ENCODE results near the gene WT1.
A peak's percentile ranks its signal among the peaks of the same experiment; 100 is the strongest.
"Not testable (repeated sequence)": the region's sequence is repeated elsewhere in the genome, so short reads cannot be mapped to it uniquely, and the experiment has no call there.

Gene WT1

DNA sequence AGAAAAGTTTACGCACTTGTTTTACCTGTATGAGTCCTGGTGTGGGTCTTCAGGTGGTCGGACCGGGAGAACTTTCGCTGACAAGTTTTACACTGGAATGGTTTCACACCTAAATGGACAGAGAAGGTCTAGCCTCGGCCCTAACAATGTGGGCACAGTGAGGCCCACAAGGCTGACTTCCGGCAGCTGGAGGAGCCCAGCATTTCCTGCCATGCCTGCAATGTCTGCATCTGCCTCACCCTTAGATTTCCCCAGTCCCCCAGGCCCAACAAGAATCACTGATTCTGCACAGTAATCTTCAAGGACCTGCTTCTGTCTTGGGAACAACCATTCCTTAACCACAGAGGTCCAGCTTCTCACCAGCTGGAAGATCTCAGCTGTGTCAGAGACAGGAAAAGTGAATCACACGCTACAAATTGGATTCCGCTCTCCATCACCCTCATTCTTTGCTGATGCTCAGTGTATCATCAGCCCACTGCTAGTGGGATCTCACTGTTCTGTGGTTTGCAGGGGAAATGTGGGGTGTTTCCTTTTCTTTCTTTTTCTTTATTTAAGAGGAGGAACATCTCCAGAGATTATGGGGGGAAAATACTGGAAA, 43.3 kb downstream of the WT1 start:
- FAIRE-seq = no peak
- DNase-seq (ENCODE audit: extremely low spot score, insufficient read length, low read depth) = no peak

DNA sequence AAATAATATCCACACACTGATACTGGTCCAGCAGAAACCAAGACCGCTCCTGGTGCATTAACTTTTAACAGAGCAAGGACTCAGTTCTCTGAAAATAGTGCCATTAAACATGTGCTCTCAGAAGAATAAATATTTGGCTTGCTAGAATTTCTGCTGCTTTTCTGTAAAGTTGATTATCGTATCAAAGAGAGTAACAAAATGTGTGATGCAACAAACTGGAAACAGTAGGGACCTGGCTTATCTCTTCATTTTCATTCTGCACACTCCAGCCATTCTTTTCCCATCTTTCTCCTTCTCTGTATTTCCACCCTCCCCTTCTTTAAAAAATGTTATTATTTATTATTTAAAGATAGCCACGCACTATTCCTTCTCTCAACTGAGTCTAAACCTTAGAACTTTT, 43.9 kb downstream of the WT1 start:
- no peak for DNase-seq (ENCODE audit: extremely low spot score, insufficient read length, low read depth)
- FAIRE-seq = no peak

GRCh38 chr11:32390712-32391111, 44.6 kb downstream of the WT1 start:
- FAIRE-seq (no peak), DNase-seq (ENCODE audit: extremely low spot score, insufficient read length, low read depth) (no peak)

DNA sequence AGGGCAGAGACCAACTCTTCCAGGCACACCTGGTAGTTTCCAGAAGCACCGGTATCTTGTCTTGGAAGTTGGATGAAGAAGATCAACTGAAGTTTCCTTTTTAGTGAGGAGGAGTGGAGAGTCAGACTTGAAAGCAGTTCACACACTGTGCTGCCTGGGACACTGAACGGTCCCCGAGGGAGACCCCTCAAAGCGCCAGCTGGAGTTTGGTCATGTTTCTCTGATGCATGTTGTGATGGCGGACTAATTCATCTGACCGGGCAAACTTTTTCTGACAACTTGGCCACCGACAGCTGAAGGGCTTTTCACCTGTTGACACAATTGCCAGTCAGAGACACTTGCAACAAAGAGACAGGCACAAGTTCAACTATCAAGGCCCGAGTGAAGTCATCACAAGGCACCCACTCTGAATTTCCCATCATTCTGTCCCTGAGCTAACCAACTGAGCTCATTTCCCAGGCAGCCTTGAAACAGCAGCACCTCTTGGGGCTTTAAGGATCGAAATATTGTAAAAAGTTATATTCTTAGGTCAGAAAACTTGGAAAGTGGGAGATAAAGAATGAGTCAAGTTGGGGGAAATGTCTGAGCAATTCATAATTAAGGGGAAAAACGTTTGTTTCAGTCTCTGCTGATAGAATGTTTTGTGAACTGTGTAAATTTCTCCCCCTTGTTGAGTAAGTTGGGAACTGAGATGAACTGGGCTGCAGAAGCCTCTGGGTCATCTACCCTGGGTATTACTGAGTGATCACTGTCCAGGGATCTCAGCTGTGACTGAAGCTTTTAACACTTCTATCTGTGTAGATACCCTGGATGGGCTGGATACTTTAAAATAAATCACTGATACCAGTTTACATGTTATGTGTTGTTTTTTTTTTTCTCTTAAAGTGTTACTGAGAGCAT, 46.2 kb downstream of the WT1 start:
- no peak for FAIRE-seq
- DNase-seq (ENCODE audit: extremely low spot score, insufficient read length, low read depth) = no peak

GRCh38 chr11:32388365-32388764, 47.0 kb downstream of the WT1 start:
- DNase-seq (ENCODE audit: extremely low spot score, insufficient read length, low read depth) = no peak
- FAIRE-seq = no peak

DNA sequence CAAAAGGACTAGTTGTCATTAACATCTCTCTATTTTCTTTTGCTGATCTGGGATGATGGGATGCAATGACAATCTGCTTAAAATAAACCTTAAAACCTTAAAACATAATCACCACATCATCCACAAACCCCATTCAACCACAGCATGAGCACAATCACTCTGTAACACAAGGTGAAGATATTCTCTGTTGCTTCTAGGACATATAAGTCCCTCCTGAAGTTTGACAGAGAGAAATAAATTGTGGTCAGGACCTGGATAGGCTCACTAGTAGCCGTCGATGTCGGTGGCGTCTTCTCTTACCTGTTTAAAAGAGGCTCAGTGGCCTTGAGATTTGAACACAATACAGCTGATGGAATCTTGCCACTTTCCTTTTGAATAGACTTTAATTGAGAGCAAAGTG, 47.9 kb downstream of the WT1 start:
- no peak for FAIRE-seq
- no peak for DNase-seq (ENCODE audit: extremely low spot score, insufficient read length, low read depth)

GRCh38 chr11:32386770-32387377, 48.5 kb downstream of the WT1 start:
- FAIRE-seq (no peak), DNase-seq (ENCODE audit: extremely low spot score, insufficient read length, low read depth) (no peak)

- DNase-seq (ENCODE audit: extremely low spot score, insufficient read length, low read depth) (no peak), FAIRE-seq (no peak)
Observed at GRCh38 chr11:32385998-32386397, 49.3 kb downstream of the WT1 start.

GRCh38 chr11:32382339-32383049, 52.8 kb downstream of the WT1 start:
- FAIRE-seq (no peak), DNase-seq (ENCODE audit: extremely low spot score, insufficient read length, low read depth) (no peak)

DNA sequence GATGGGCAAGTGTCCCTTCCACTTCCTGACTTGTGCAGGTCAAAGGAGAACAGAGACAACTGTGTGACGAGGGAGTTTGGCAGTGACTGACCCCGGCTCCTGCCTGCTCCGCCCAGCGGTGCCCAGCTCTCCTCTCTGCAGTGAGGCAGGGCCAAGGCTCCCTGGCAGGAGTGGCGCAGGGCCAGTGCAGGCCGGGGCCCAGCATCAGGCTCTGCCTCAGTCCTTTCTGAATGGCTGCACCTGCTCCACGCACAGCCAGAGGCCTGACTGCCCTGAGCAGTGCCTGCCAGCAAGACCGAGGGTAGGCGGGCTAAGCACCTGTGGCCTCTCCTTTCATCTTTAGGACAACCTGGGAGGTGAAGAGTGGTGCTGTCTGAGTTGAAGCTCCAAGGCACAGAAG, 54.2 kb downstream of the WT1 start:
- DNase-seq (ENCODE audit: extremely low spot score, insufficient read length, low read depth) = no peak
- FAIRE-seq = no peak

DNA sequence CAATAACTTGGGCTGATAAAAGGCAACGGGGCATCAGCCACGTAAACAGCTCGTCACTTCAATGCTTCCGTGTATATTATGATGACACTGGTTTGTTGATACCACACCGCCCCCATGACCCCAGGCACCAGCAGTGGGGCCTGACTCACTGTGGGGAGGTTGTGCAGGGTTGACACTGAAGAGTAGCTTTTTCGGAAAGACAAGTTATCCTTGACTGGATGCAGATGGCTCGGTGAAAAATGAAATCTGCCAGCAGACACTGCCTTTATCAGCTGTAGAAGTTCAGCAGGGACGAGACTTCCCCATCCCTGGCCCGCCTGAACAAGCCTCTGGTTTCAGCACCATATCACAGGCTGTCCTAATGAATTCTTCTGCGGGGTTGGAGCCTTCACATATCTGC, 55.6 kb downstream of the WT1 start:
- FAIRE-seq (no peak), DNase-seq (ENCODE audit: extremely low spot score, insufficient read length, low read depth) (no peak)

DNA sequence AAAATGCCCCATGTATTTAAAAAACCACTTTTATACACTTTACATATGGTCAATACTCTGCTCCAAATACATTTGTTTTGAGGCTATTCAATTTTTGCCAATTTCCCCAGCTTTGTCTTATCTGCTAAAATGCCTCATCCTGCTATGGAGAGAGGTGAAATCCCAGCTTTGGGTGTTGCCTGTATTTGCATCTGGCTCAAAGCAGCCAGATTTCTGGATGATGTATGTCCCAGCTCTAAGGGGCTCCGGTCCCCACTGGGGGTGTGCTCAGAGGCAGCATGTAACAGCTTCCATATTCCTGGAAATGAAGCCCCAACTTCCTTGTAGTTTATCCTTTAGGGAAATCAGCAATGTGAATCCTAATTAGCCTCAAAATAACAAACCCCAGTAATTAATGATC, 59.5 kb downstream of the WT1 start:
- FAIRE-seq (no peak), DNase-seq (ENCODE audit: extremely low spot score, insufficient read length, low read depth) (no peak)

GRCh38 chr11:32374261-32374711, 61.1 kb downstream of the WT1 start:
- FAIRE-seq (peak; percentile 79), DNase-seq (ENCODE audit: extremely low spot score, insufficient read length, low read depth) (peak; percentile 14)

DNA sequence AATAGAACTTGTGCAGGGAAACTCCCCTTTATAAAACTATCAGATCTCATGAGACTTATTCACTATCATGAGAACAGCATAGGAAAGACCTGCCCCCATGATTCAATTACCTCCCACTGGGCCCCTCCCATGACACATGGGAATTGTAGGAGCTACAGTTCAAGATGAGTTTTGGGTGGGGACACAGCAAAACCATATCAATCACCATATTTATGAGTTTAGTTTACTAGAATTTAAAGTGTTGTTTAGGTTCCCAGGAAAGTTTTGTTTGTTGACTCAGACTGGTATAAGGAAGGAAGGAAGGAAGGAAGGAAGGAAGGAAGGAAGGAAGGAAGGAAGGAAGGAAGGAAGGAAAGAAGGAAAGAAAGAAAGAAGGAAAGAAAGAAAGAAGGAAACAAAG, 65.4 kb downstream of the WT1 start:
- DNase-seq (ENCODE audit: extremely low spot score, insufficient read length, low read depth); FAIRE-seq: not testable (repeated sequence)

- FAIRE-seq = no peak
- DNase-seq (ENCODE audit: extremely low spot score, insufficient read length, low read depth) = no peak
Observed at GRCh38 chr11:32366666-32367065, 68.7 kb downstream of the WT1 start.

- no peak for DNase-seq (ENCODE audit: extremely low spot score, insufficient read length, low read depth)
- FAIRE-seq = no peak
Observed at GRCh38 chr11:32365192-32365591, 70.1 kb downstream of the WT1 start.

- DNase-seq (ENCODE audit: extremely low spot score, insufficient read length, low read depth) = no peak
- FAIRE-seq = no peak
Observed at GRCh38 chr11:32358729-32359128, 76.6 kb downstream of the WT1 start.

DNA sequence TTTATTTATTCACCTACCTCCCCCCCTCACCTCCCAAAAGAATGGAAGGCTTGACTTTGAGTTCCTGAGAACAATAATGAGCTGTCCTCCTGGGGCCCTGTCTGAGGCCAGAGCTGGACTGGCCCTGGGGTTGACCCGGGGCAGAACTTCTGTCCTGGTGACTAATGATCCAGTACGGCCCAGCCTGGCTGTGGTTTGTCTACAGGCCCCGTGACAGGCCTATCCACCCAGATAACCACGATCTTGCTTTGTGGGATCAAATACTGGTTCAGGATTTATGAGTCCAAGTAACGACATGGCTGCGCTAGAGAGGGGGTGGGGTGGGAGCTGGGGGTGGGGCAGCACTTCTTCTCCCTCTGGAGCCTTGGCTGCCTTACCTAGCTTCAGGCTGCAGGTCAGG, 81.5 kb downstream of the WT1 start:
- DNase-seq (ENCODE audit: extremely low spot score, insufficient read length, low read depth) = no peak
- FAIRE-seq = no peak

DNA sequence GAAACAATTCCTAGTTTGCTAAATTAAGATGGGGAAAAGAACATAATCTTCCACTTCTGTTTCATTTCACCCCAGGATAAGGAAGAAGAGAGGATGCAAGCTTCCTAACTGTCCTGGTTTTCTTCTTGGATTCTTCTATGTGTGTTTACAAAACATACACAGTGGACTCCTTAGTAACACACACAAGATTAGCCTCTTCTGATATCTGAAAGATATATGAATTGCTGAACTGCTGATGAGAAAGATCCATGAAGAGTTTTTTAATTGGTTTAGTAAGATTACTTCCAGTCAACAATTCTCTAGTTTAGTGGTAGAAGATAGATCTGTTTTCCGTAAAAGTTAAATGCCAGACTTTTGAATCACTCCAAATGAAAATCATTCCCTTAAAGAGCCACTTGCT, 86.8 kb downstream of the WT1 start:
- FAIRE-seq = no peak
- no peak for DNase-seq (ENCODE audit: extremely low spot score, insufficient read length, low read depth)

DNA sequence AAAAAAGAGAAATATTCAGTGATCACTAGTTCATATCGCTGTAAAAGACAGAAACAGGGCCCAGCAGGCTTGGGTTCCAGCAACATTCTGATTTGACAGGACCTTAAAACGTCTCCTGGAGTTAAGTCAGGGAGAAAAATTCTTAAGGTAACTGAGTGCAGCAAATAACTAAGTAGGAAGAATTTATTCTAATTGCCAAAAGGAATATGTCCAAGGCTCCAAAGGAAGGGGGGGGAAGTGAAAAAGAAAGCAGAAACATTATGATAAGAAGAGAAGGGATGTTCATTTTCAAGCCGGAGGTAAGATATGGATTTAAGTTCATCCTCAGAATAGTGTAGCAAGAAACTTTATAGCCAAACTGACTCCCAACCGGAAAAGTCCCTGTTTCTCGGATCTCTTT, 90.4 kb downstream of the WT1 start:
- no peak for FAIRE-seq
- no peak for DNase-seq (ENCODE audit: extremely low spot score, insufficient read length, low read depth)

All from GM18507 (cell line).